ENCODE results near the gene OAS2.
"Not testable (repeated sequence)": the region's sequence is repeated elsewhere in the genome, so short reads cannot be mapped to it uniquely, and the experiment has no call there.

Gene OAS2

GRCh38 chr12:112977641-112978040 is 678 bp upstream of the OAS2 start:
- no peak for DNase-seq (ENCODE audit: extremely low spot score, insufficient read length, low read depth)
- peak; percentile 42 for FAIRE-seq

- peak; percentile 83 for FAIRE-seq
Observed at GRCh38 chr12:112979041-112979680, 842 bp downstream of the OAS2 start.

GRCh38 chr12:112980491-112981158 is 2.3 kb downstream of the OAS2 start:
- DNase-seq (ENCODE audit: extremely low spot score, insufficient read length, low read depth) (no peak), FAIRE-seq (peak; percentile 71)

More at GRCh38 chr12:112979041-112979680, 842 bp downstream of the OAS2 start:
- no peak for DNase-seq (ENCODE audit: extremely low spot score, insufficient read length, low read depth)

GRCh38 chr12:112985642-112986290 is 7.4 kb downstream of the OAS2 start:
- FAIRE-seq (no peak), DNase-seq (ENCODE audit: extremely low spot score, insufficient read length, low read depth) (no peak)

GRCh38 chr12:112986291-112986800 is 8.0 kb downstream of the OAS2 start:
- no peak for FAIRE-seq
- no peak for DNase-seq (ENCODE audit: extremely low spot score, insufficient read length, low read depth)

GRCh38 chr12:112987561-112987960 is 9.2 kb downstream of the OAS2 start:
- FAIRE-seq (no peak), DNase-seq (ENCODE audit: extremely low spot score, insufficient read length, low read depth) (no peak)

GRCh38 chr12:112988224-112988623 is 9.9 kb downstream of the OAS2 start:
- DNase-seq (ENCODE audit: extremely low spot score, insufficient read length, low read depth) = no peak
- FAIRE-seq = peak; percentile 84

GRCh38 chr12:112988823-112989385 is 10.6 kb downstream of the OAS2 start:
- FAIRE-seq; DNase-seq (ENCODE audit: extremely low spot score, insufficient read length, low read depth): not testable (repeated sequence)

GRCh38 chr12:112989806-112990205 is 11.5 kb downstream of the OAS2 start:
- FAIRE-seq (no peak), DNase-seq (ENCODE audit: extremely low spot score, insufficient read length, low read depth) (no peak)

- FAIRE-seq (peak; percentile 70), DNase-seq (ENCODE audit: extremely low spot score, insufficient read length, low read depth) (no peak)
Observed at GRCh38 chr12:112992541-112993398, 14.5 kb downstream of the OAS2 start.

- DNase-seq (ENCODE audit: extremely low spot score, insufficient read length, low read depth) = no peak
- FAIRE-seq = no peak
Observed at GRCh38 chr12:112995008-112995407, 16.7 kb downstream of the OAS2 start.

GRCh38 chr12:112996501-112996900 is 18.2 kb downstream of the OAS2 start:
- DNase-seq (ENCODE audit: extremely low spot score, insufficient read length, low read depth) (no peak), FAIRE-seq (no peak)

GRCh38 chr12:112997506-112997905 is 19.2 kb downstream of the OAS2 start:
- DNase-seq (ENCODE audit: extremely low spot score, insufficient read length, low read depth) = no peak
- FAIRE-seq = no peak

GRCh38 chr12:112998987-112999767 is 20.9 kb downstream of the OAS2 start:
- FAIRE-seq (peak; percentile 74), DNase-seq (ENCODE audit: extremely low spot score, insufficient read length, low read depth) (no peak)

GRCh38 chr12:113000433-113000832 is 22.1 kb downstream of the OAS2 start:
- FAIRE-seq (no peak), DNase-seq (ENCODE audit: extremely low spot score, insufficient read length, low read depth) (no peak)

GRCh38 chr12:113002155-113002554 is 23.8 kb downstream of the OAS2 start:
- no peak for DNase-seq (ENCODE audit: extremely low spot score, insufficient read length, low read depth)
- no peak for FAIRE-seq

GRCh38 chr12:113002676-113003075 is 24.4 kb downstream of the OAS2 start:
- no peak for DNase-seq (ENCODE audit: extremely low spot score, insufficient read length, low read depth)
- no peak for FAIRE-seq

GRCh38 chr12:113003636-113004035 is 25.3 kb downstream of the OAS2 start:
- no peak for FAIRE-seq
- no peak for DNase-seq (ENCODE audit: extremely low spot score, insufficient read length, low read depth)

- FAIRE-seq = no peak
- no peak for DNase-seq (ENCODE audit: extremely low spot score, insufficient read length, low read depth)
Observed at GRCh38 chr12:113005762-113006161, 27.4 kb downstream of the OAS2 start.

Data from GM18507 (cell line).